NCI-H146 (cell line): ENCODE results near the gene PXDN.
"Not testable (repeated sequence)": the region's sequence is repeated elsewhere in the genome, so short reads cannot be mapped to it uniquely, and the experiment has no call there.

Source experiments
- DNase-seq: peaks from one replicate; lab custom pipeline; 2025; lab: John Stamatoyannopoulos, UW

Gene PXDN

GRCh38 chr2:1681323-1682180, 62.8 kb downstream of the PXDN start:
- no peak for DNase-seq

- no peak for DNase-seq
These were observed 63.3 kb downstream of the PXDN start for GRCh38 chr2:1681017-1681318.

DNA sequence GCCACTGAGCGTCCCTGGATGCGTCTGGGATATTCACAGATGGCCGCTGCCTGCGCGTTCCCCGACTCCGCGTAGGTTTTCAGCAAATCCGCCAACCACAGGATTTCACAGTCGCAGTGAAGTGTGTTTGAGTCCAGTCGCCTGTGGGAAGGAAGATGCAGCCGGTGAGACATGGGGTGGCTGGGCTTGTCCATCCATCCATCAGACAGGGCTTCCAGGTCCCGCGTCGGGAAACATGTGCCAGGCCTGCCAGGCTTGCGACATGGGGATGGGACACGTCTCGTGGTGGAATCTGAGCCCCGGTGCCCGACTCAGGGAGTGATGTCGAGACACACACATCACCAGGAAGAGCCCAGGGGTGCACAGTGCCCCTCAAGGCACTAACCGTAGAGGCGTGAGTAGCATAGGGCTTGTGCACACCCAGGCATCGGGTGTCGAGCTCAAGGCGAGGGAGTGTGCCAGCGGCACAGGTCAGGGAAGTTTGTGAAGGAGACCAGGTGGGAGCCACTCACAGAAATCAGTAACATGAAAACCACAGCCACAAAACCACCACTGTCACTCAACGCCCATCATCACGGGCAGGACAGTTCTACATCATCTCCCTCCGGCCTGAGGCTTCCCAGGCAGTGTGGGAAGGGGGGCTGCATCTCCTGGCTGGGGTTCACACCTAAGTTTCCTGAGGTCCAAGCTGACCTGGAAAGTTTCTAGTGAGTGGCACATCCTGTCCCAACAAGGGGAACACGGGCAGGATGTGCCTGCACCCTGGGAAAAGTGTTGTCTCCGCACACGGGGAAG, 63.9 kb downstream of the PXDN start:
- no peak for DNase-seq

DNA sequence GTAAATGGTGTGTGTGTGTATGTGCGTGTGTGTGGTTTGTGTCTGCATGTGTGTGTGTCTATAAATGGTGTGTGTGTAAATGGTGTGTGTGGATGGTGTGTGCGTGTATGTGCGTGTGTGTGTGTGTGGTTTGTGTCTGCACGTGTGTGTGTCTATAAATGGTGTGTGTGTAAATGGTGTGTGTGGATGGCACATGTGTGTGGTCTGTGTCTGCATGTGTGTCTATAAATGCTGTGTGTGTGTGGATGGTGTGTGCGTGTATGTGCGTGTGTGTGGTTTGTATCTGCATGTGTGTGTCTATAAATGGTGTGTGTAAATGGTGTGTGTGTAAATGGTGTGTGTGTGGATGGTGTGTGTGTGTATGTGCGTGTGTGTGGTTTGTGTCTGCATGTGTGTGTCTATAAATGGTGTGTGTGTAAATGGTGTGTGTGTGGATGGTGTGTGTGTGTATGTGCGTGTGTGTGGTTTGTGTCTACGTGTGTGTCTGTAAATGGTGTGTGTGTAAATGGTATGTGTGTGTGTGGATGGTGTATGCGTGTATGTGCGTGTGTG, 64.8 kb downstream of the PXDN start:
- DNase-seq: not testable (repeated sequence)

- DNase-seq: not testable (repeated sequence)
These were observed 65.2 kb downstream of the PXDN start for GRCh38 chr2:1679065-1679464.

DNA sequence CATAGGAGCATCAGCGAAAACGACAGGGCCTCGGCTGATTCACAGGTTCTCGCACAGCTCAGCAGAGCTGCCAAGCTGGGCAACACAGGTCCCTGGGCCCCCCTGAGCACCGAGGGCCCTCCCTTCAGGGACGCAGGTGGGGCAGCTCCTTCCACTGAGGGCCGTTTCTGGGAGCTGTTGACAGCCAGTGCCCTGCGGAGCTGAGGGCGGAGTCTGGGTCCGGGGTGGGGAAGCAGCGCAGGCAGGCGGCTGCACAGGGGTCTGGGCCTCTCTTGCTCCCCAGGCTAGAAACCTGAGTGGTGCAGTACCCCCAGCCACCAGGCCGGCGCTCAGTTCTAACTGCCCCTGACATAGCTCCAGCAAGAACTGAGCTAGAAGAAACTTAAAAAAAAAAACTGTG, 65.7 kb downstream of the PXDN start:
- no peak for DNase-seq

GRCh38 chr2:1677821-1678165, 66.5 kb downstream of the PXDN start:
- DNase-seq: no peak

DNA sequence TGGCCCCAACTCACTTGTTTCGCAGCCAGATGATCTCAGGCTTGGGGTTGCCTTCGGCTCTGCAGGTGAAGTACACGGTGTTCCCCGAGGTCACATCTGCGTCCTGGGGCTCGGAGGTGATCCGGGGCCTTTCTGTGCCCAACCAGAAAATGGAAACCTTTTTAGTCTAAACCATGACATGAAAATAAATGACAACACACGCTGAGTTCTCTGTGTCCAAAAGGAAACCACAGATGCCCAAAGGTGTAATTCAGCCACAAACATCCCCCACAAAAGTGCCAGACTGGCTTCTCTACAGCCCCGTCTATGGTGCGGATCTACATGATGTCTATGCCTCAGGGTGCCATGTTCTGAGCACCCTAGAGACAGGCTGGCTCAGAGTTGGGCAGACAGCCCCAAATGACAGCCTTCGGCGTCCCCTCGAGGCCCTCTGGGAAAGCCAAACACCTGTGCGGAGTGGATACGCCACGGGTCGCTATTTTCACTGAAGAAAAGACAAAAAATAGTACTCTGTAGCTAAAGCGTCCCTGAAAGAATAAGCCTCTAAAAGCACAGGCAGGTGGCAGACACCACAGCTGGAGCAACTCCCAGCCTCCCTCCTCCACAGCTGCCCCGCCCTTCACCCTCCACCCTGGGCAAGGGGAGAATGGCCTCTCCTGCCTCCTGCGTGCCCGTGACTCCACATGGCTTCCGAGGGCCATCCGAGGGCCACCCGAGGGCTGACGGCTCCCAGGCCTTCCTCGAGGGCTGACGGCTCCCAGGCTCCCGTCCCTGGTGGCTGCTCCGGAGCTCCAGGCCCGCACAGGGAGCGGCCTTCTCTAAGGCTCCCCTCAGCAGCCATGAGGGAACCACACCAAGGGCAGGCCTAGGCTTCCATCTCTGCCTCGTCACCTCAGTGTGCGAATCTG, 67.1 kb downstream of the PXDN start:
- no peak for DNase-seq

GRCh38 chr2:1676091-1676912, 68.0 kb downstream of the PXDN start:
- no peak for DNase-seq

- DNase-seq: no peak
These were observed 68.7 kb downstream of the PXDN start for GRCh38 chr2:1675633-1676032.

DNA sequence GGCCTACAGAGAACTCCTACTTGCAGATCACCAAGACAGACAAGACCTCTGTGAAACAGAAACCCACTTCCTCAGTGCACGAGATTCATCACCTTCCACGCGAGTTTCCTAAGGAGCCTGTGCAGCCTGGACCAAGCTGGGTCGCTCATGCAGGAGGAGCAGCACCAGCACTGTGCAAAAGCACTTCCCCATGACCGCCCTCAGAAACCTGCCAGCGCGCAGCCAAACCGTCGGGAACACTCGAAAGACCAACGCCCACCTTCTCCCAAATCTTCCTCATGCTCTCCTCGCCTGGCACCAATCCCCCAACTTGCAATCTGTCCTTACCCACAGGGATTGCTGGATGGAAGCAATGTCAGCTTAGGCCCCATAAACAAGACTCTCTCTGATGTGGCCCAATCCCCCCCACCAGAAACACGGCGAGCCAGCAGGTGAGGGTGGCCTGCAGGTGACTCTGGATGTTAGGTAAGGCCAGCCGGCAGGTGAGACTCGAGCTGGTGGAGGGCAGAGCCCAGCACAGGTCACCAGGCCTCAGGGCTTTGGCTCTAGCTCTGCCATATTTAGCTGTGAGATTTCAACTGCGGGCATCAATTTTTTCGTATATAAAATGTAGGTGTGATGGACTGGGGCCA, 69.4 kb downstream of the PXDN start:
- no peak for DNase-seq

- DNase-seq: no peak
These were observed 70.0 kb downstream of the PXDN start for GRCh38 chr2:1674276-1674675.

- no peak for DNase-seq
These were observed 71.0 kb downstream of the PXDN start for GRCh38 chr2:1673160-1673944.

GRCh38 chr2:1672738-1673137, 71.6 kb downstream of the PXDN start:
- no peak for DNase-seq

DNA sequence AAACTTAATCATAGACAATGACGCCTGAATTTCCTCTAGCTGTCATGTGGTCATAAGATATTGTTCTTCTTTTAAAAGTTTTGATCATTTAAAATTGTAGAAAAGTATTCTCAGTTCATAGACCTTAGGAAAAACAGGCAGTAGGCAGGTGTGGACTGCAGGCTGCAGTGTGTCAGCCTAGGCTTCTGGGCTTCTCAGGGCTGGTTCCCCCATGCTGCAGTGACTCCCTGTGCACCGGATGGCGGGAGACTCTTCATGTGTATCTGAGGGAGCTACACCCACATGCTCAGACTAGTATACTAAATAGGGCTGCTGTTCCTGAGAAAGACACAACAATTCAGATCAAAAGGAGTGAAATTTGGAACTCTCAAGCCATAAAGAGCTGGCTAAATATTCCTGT, 72.4 kb downstream of the PXDN start:
- DNase-seq: no peak

DNA sequence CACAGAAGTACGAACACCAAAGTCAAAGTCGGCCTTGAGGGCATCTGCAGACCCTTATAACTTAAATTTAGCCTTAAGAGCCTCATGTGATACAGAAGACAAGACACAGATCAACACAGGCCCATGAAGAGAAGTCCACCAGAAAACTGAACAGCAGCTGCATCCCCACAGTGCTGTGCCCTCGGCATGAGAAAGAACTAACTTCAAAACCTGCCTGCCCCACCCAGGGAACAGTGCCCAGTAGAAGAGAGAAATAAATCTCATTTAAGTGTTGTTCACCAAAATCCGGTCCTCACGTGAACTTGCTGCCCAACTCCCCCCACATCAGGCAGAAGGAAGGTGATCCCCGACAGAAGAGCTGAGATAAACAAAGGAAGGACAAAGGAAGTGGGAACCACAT, 73.7 kb downstream of the PXDN start:
- no peak for DNase-seq

GRCh38 chr2:1665761-1666505, 78.4 kb downstream of the PXDN start:
- DNase-seq: no peak

GRCh38 chr2:1664698-1665097, 79.6 kb downstream of the PXDN start:
- DNase-seq: no peak

DNA sequence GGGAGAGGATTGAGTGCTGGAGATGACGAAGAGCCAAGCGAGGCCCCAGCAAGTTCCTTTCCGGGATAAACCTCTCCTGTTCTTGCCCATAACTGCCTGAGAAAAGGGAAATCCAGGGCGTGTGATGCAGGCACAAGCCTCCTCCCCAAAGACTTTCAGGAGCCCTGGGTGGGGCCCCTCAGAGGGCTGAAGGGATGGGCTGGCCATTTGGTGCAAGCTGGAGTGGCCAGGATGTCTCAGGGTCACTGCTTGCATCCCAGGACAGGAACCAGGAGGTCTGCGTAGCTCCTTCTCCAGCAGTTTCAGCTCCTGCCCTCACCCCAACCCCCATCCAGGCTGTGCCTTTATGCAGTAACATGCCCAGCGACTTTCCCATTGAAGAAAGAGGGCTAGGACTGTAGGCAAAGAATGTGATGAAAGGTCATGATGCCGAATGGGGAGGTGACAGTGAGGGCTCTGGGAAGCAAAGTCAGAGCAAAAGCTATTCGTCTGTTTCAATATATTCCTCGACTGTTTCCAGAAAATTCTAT, 80.2 kb downstream of the PXDN start:
- DNase-seq: no peak
